HG02759 (cell line): ENCODE data around the gene NTNG2.

ENCODE experiments used
- ATAC-seq: cut with Tn5 transposase; IDR thresholded peaks from one replicate; pipeline ENCODE4 v1.9.1; 2021; ENCODE audit warnings: mild to moderate bottlenecking, moderate library complexity; ENCODE audit not compliant: unreplicated experiment

Gene NTNG2

GRCh38 chr9:132169672-132170392 lies 8.0 kb downstream of the NTNG2 start:
- no peak for ATAC-seq

- no peak for ATAC-seq
Observed at GRCh38 chr9:132171702-132172101, 9.8 kb downstream of the NTNG2 start.

- ATAC-seq: no peak
Observed at GRCh38 chr9:132172185-132172584, 10.3 kb downstream of the NTNG2 start.

- no peak for ATAC-seq
Observed at GRCh38 chr9:132175431-132175830, 13.6 kb downstream of the NTNG2 start.

- no peak for ATAC-seq
Observed at GRCh38 chr9:132176338-132176737, 14.5 kb downstream of the NTNG2 start.

GRCh38 chr9:132181796-132182313 lies 20.0 kb downstream of the NTNG2 start:
- ATAC-seq: no peak

GRCh38 chr9:132182314-132183091 lies 20.6 kb downstream of the NTNG2 start:
- ATAC-seq: no peak

- no peak for ATAC-seq
Observed at GRCh38 chr9:132183134-132183533, 21.3 kb downstream of the NTNG2 start.

GRCh38 chr9:132183715-132184114 lies 21.9 kb downstream of the NTNG2 start:
- no peak for ATAC-seq

- ATAC-seq: no peak
Observed at GRCh38 chr9:132184124-132184523, 22.3 kb downstream of the NTNG2 start.

GRCh38 chr9:132185073-132186009 lies 23.5 kb downstream of the NTNG2 start:
- ATAC-seq: no peak

- no peak for ATAC-seq
Observed at GRCh38 chr9:132187121-132187620, 25.3 kb downstream of the NTNG2 start.

GRCh38 chr9:132190966-132191365 lies 29.1 kb downstream of the NTNG2 start:
- no peak for ATAC-seq

GRCh38 chr9:132192728-132193127 lies 30.9 kb downstream of the NTNG2 start:
- no peak for ATAC-seq

- no peak for ATAC-seq
Observed at GRCh38 chr9:132193227-132194124, 31.6 kb downstream of the NTNG2 start.

- ATAC-seq: no peak
Observed at GRCh38 chr9:132194508-132194907, 32.6 kb downstream of the NTNG2 start.

GRCh38 chr9:132197315-132197714 lies 35.5 kb downstream of the NTNG2 start:
- no peak for ATAC-seq

GRCh38 chr9:132197856-132198550 lies 36.1 kb downstream of the NTNG2 start:
- ATAC-seq: no peak

- no peak for ATAC-seq
Observed at GRCh38 chr9:132199056-132199455, 37.2 kb downstream of the NTNG2 start.
